GM10248 (cell line): ENCODE measurements around the gene C10orf90.
"Not testable (repeated sequence)": the region's sequence is repeated elsewhere in the genome, so short reads cannot be mapped to it uniquely, and the experiment has no call there.

ENCODE experiments used
- CTCF ChIA-PET: fragments of 300-600 bp; sonication (Branson Sonifier 250); formaldehyde crosslinking; extraction: SDS; loops from one replicate; lab custom pipeline; 2021; ENCODE audit warnings: antibody characterized with exemption; lab: Yijun Ruan, JAX
- POLR2A ChIA-PET: fragments of 350-650 bp; sonication (Branson Sonifier 250); formaldehyde crosslinking; extraction: SDS; loops from one replicate; lab custom pipeline; 2020; ENCODE audit warnings: antibody characterized with exemption; lab: Yijun Ruan, JAX
- DNase-seq: peaks from one replicate; pipeline ENCODE4 v3.0.0; 2012; ENCODE audit errors: extremely low spot score
- TF ChIP-seq, protein P1 (sequence below): IDR thresholded peaks from 2 replicates; pipeline ENCODE4 v1.5.1; 2012; ENCODE audit warnings: mild to moderate bottlenecking, low read depth; ENCODE audit errors: extremely low read depth, missing control alignments, control extremely low read depth

Gene C10orf90

DNA sequence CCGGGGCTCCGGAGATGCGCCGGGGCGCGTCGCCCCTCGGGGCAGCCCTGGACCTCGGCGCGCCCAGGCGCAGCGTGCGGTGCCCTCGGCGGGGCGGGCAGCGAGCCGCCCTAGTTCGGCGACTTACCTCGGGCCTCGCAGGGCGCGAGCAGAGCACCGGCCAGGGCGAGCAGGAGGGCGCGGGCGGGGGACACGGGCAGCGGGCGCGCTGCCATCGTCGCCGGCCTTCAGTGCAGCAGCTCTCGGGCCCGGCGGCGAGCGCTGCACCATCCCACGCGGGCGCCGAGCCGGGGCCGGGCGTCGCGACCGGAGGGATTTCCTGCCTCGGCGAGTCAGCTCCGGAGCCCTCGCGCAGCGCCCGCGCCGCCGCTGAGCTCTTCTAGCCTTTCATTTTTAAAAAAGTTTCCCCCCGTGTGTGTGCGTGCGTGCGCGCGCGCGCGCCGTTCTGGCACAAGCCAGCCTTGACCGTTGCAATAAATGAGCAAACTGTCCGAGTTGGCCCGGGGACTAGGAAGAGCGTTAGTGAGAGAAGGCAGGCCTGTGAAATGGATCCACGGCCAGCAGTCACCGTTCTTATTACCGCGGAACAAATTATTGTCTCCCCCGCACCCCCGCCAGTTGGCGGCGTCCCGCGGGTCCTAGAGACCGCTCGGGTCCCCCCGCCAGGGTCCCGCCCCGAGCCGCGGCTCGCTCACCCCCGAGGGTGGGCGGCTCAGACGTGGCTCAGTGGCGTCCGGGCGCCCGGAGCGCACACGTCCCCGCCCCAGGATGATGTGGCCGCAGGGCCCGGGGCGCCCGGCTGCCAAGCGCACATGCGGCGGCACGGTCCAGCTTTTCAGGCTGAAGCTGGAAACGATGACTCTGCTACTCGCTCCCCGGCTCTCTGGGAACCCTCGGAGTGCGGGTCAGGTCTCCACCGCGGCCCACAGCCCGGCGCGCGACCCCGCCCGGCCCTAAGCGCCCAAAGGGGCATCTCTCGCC lies 282.3 kb downstream of the C10orf90 start, which contains the start of gene ADAM12:
Gene ADAM12, minus strand, starts transcription at position 547 of the 981 bp plus-strand sequence. Its CDS starts 332 bp downstream, at position 215.
- no peak for DNase-seq
- ChIA-PET CTCF (no interaction called here), POLR2A (no interaction called here)
- TF ChIP-seq, protein P1, sequence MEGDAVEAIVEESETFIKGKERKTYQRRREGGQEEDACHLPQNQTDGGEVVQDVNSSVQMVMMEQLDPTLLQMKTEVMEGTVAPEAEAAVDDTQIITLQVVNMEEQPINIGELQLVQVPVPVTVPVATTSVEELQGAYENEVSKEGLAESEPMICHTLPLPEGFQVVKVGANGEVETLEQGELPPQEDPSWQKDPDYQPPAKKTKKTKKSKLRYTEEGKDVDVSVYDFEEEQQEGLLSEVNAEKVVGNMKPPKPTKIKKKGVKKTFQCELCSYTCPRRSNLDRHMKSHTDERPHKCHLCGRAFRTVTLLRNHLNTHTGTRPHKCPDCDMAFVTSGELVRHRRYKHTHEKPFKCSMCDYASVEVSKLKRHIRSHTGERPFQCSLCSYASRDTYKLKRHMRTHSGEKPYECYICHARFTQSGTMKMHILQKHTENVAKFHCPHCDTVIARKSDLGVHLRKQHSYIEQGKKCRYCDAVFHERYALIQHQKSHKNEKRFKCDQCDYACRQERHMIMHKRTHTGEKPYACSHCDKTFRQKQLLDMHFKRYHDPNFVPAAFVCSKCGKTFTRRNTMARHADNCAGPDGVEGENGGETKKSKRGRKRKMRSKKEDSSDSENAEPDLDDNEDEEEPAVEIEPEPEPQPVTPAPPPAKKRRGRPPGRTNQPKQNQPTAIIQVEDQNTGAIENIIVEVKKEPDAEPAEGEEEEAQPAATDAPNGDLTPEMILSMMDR: no peak

DNA sequence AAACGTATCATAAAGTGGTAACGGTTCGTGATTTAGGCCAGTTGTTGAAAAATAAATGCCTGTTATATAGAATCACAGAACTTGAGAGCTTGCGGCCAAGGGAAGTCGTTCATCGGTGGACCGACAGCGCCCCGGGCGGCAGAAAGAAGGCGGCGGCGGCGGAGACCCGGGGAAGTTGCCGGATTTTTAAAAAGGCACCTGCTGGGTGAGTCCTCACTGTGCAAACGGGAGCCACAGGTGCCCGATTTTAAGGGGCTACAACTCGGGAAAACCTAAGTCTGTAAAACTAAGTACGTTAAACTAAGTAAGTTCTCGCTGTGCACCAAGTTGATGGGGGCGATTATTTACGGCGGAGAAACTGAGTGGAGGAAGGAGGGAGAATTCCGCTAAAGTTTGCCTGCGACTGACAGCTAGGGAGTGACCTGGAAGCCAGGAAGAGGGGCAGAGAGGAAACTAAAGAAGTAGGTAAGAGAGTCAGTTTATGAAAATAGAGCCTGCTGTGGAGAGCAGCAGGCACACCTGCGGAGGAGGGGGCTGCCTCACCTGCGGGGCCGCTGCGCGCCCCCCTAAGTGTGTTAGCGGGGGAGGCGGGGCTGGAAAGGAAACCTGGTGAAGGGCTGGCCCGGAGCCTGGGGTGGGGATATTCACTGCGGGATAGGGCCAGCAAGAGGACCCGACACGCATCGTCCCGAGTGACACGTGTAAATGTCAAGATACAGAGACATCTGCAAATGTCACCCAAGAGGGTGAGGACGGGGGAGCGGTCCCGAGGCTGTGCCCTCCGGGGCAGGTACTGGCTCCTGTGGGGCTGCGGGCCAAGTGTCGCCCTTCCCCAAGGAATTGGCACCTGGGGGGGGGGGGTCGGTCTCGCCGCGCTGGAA lies 283.2 kb downstream of the C10orf90 start:
- ChIA-PET CTCF (no interaction called here), POLR2A (no interaction called here)
- peak; percentile 24 for DNase-seq
- TF ChIP-seq, protein P1: peak; percentile 9

DNA sequence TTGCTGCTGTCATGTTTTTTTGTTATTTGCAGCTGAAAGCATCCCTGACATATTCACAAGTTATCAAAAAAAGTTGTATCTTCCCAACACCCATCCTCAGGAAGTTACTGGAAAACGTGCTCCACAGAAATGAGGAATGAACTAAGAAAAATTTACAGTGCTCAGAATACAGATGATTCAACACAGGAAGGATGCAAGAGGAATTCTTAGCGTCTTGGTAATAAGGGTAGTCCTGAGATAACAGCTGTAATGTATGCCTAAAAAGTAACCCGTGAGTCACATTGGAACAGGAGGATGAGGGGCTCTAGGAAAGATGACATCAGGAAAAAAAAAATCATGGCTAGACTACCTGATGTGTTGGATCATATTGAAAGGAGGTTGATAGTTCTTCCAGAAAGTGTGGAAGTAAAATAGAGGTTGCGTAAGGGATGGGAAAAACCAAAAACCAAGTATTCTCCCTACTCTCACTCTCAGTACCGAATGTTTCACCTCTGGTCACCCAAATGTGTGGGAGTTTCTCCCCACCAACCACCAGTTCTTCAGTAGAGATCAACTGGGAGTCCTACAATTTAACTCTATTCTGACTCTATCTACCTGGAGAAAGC lies 286.1 kb downstream of the C10orf90 start:
- TF ChIP-seq, protein P1: no peak
- POLR2A ChIA-PET: no interaction called here
- no peak for DNase-seq
- CTCF ChIA-PET: interaction anchor here (1.6 kb wide), 1 partner anchor 10 kb away, joined by 3 read pairs; no protein-coding TSS in a partner anchor

DNA sequence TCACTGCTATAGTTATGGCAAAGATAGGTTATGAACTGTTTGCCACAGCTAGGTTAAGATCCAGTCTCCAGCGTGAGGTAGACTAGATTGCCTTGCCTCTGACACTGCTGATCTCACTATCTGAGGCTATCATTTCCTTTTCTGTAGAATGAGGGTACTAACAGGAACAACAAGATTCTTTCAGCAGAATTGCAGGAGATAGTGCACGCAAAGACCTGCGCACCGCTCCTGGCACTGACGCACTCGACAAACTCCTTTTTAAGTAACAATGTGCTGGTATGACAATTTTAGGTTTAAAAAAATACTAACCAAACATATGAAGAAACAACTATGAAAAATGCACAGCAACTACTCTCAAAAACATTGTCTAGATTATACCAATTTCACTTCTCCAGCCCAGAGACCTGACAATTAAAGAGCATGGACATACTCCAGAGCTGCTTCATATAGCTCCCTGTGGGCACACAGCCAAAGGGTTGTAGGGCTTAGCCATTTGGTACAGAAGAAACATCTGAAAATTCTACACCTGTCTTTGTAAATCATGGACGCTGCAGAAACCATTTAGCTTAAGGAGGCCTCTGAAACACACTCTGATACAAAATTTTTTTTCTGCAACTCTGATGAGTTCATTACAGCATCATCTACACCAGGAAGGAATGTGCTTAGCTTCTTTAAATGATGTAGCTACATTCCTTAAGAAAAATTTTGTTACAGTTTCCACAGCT lies 290.0 kb downstream of the C10orf90 start:
- TF ChIP-seq, protein P1: no peak
- ChIA-PET POLR2A (no interaction called here), CTCF (interaction anchor here (1.7 kb wide), 1 partner anchor 83 kb away, joined by 4 read pairs; no protein-coding TSS in a partner anchor)
- no peak for DNase-seq

DNA sequence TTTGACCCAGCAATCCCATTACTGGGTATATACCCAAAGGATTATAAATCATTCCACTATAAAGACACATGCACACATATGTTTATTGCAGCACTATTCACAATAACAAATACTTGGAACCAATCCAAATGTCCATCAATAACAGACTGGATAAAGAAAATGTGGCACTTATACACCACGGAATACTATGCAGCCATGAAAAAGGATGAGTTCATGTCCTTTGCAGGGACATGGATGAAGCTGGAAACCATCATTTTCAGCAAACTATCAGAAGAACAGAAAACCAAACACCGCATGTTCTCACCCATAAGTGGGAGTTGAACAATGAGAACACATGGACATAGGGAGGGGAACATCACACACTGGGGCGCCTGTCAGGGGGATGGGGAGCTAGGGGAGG lies 291.3 kb downstream of the C10orf90 start:
- DNase-seq, CTCF ChIA-PET, POLR2A ChIA-PET: not testable (repeated sequence)

DNA sequence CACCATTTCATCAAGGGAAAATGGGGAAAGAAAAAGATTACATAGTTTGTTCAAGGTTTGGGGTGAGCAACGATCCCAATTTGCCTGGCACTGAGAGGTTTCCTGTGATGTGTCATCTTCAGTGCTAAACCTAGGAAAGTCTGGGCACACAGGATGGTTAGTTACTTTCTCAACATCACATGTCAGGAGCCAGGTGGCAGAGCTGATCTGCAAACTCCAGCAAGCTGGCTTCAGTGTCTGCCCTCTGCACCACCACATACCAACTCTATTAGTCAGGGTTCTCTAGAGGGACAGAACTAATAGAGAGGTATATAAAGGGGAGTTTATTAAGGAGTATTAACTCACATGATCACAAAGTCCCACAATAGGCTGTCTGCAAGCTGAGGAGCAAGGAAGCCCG lies 293.5 kb downstream of the C10orf90 start:
- no peak for DNase-seq
- CTCF ChIA-PET: no interaction called here
- POLR2A ChIA-PET: no interaction called here
- TF ChIP-seq, protein P1: no peak
